DOHH2 (cell line): ENCODE results near the gene GANC.

Experiments used
- H3F3A ChIP-seq: fragments of 200-600 bp; sonication (generic), shearing (Covaris generic); 2 replicates; pipeline ENCODE4 v1.6.0; 2016; ENCODE audit warnings: antibody characterized with exemption, mild to moderate bottlenecking; ENCODE audit not compliant: control insufficient read depth, insufficient read depth
- H3K27ac ChIP-seq: fragments of 200-600 bp; sonication (generic); 2 replicates; pipeline ENCODE4 v1.5.1; 2014; ENCODE audit warnings: low read depth, mild to moderate bottlenecking, low read length, moderate library complexity
- H3K27me3 ChIP-seq: fragments of 200-600 bp; sonication (generic); 2 replicates; pipeline ENCODE4 v1.6.1; 2014; ENCODE audit warnings: mild to moderate bottlenecking, low read length, mixed read lengths; ENCODE audit not compliant: control insufficient read depth
- H3K36me3 ChIP-seq: fragments of 200-600 bp; sonication (generic); 2 replicates; pipeline ENCODE4 v1.6.1; 2014; ENCODE audit warnings: mild to moderate bottlenecking, low read length, moderate library complexity, mixed read lengths; ENCODE audit not compliant: control insufficient read depth
- H3K4me1 ChIP-seq: fragments of 200-600 bp; sonication (generic); 2 replicates; pipeline ENCODE4 v1.6.1; 2014; ENCODE audit warnings: mild to moderate bottlenecking, low read length, mixed read lengths; ENCODE audit not compliant: control insufficient read depth
- H3K4me2 ChIP-seq: fragments of 200-600 bp; sonication (generic); 2 replicates; pipeline ENCODE4 v1.6.0; 2014; ENCODE audit warnings: mild to moderate bottlenecking, low read length, moderate library complexity
- H3K4me3 ChIP-seq: fragments of 200-600 bp; sonication (generic); 2 replicates; pipeline ENCODE4 v1.5.1; 2014; ENCODE audit warnings: mild to moderate bottlenecking, low read length, mixed read lengths
- H3K79me2 ChIP-seq: fragments of 200-600 bp; sonication (generic); 2 replicates; pipeline ENCODE4 v1.6.1; 2014; ENCODE audit warnings: mild to moderate bottlenecking, low read length, mixed read lengths; ENCODE audit not compliant: control insufficient read depth
- H3K9me2 ChIP-seq: fragments of 200-600 bp; sonication (generic); replicated peaks from 2 replicates; pipeline ENCODE4 v1.6.1; 2014; ENCODE audit warnings: mild to moderate bottlenecking, low read length, mixed read lengths; ENCODE audit not compliant: control insufficient read depth
- H3K9me3 ChIP-seq: fragments of 200-600 bp; sonication (generic); 2 replicates; pipeline ENCODE4 v1.6.1; 2014; ENCODE audit warnings: antibody characterized with exemption, low read length, mixed read lengths; ENCODE audit not compliant: control insufficient read depth, insufficient read depth
- H4K20me1 ChIP-seq: fragments of 200-600 bp; sonication (generic); 2 replicates; pipeline ENCODE4 v1.6.0; 2014; ENCODE audit warnings: low read depth, mild to moderate bottlenecking, antibody characterized with exemption, low read length, moderate library complexity; ENCODE audit not compliant: control insufficient read depth, insufficient read depth
- CTCF ChIP-seq: fragments of 200-600 bp; sonication (generic); IDR thresholded peaks from one replicate; pipeline ENCODE4 v1.5.1; 2014; ENCODE audit warnings: antibody characterized with exemption, mild to moderate bottlenecking, low read depth, low read length; ENCODE audit not compliant: poor library complexity, severe bottlenecking
- EZH2phosphoT487 ChIP-seq: fragments of 200-600 bp; sonication (generic); IDR thresholded peaks from 2 replicates; pipeline ENCODE4 v1.6.1; 2017; ENCODE audit warnings: borderline replicate concordance, mild to moderate bottlenecking, antibody characterized with exemption, low read length, moderate library complexity, mixed read lengths

GANC gene

DNA sequence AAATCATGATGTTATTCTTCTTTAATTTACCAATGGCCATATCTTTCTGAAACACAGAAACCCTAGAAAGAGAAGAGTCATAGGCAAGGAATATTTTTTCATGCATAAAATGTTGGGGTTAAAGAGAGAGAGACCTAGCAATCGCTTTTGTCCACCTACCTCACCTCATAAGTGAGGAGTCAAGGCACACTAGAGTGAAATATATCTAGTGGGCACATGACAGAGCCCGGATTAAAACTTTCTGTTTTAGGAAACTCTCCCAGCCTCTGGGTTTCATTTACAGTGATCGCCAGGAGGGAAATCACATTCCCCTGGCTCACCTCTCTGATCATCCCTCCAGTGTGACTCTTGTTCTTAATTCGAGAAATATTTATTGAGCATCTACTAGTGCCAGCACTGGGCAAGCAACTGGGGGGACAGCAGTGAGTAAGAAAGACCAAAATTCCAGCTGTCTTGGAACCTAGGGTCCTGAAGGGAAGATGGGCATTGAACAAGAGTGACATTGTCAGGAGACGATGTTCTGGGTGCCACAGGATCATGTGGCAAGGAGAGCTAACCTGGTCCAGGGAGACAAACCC is 87.6 kb downstream of the GANC start:
- H3K36me3 ChIP-seq: no peaks in the 10 kb centered on the region
- H3K4me3 ChIP-seq: no peak overlapping the region
- H3K9me2 ChIP-seq: no peaks in the 10 kb centered on the region
- no peaks in the 10 kb centered on the region for H3K79me2 ChIP-seq
- H3K27me3 ChIP-seq: no peaks in the 10 kb centered on the region
- H3K9me3 ChIP-seq: no peaks in the 10 kb centered on the region
- no peaks in the 10 kb centered on the region for H3K4me1 ChIP-seq
- TF ChIP-seq CTCF: no peak
- TF ChIP-seq EZH2phosphoT487: no peak
- no peak overlapping the region for H3K27ac ChIP-seq
- H3F3A ChIP-seq: no peaks in the 10 kb centered on the region
- H4K20me1 ChIP-seq: no peaks in the 10 kb centered on the region
- H3K4me2 ChIP-seq: no peak overlapping the region

- TF ChIP-seq EZH2phosphoT487 (no peak), CTCF (no peak)
- Histone ChIP-seq H3K4me2 (no peak overlapping the region), H3F3A (no peaks in the 10 kb centered on the region), H4K20me1 (no peaks in the 10 kb centered on the region), H3K79me2 (no peaks in the 10 kb centered on the region), H3K27ac (no peak overlapping the region), H3K9me2 (no peaks in the 10 kb centered on the region), H3K27me3 (no peaks in the 10 kb centered on the region; the same call in 1 of the 2 replicates), H3K4me1 (no peaks in the 10 kb centered on the region), H3K36me3 (no peaks in the 10 kb centered on the region), H3K4me3 (no peak overlapping the region), H3K9me3 (no peaks in the 10 kb centered on the region)
Measured at GRCh38 chr15:42363487-42363886, 90.5 kb downstream of the GANC start.

DNA sequence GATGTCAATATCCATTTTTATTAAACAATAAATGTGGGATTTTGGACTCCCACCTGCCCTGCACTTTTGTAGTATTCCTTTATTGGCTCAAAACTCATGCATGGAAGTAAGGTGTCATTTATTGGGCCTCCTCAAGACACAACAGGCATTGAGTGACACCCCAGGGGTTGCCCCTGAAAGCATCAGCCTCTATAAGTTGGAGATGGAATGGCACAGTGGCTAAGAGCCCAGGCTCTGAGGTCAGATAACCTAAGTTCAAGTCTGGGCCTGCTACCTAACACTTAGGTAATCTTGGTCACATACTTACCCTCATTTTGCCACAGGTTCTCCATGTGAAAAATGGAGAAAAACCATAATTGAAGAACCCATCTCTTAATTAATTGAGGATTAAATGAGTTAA is 90.9 kb downstream of the GANC start:
- H3K27me3 ChIP-seq: no peaks in the 10 kb centered on the region; the same call in 1 of the 2 replicates
- H4K20me1 ChIP-seq: no peaks in the 10 kb centered on the region
- no peaks in the 10 kb centered on the region for H3F3A ChIP-seq
- H3K27ac ChIP-seq: no peak overlapping the region
- no peak overlapping the region for H3K4me2 ChIP-seq
- no peaks in the 10 kb centered on the region for H3K4me1 ChIP-seq
- no peaks in the 10 kb centered on the region for H3K9me2 ChIP-seq
- H3K36me3 ChIP-seq: no peaks in the 10 kb centered on the region
- H3K79me2 ChIP-seq: no peaks in the 10 kb centered on the region
- no peak for TF ChIP-seq EZH2phosphoT487
- H3K9me3 ChIP-seq: no peaks in the 10 kb centered on the region
- H3K4me3 ChIP-seq: no peak overlapping the region

DNA sequence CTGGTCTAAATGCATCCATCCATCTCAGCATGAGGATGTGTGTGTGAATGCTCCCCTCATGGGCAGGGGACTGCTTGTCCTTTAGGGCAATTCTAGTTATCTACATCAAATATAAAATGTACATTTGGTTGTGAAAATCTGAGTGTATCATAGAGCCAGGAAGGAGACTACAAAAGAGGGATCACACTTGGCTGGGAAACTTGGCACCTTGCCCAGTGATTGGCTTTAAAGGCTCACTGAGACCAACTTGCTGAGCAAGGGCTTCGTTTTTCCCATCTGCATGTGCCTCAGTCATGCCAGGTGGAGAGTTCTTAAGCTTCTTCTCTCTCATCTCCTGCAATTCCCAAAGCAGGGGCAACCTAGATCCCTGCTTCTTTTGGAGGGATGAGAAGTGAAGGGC is 91.5 kb downstream of the GANC start:
- no peak for TF ChIP-seq CTCF
- no peak for TF ChIP-seq EZH2phosphoT487
- no peak overlapping the region for H3K27ac ChIP-seq
- no peak overlapping the region for H3K4me2 ChIP-seq

More for the DNA sequence above, 91.5 kb downstream of the GANC start:
- Histone ChIP-seq H3K79me2 (no peaks in the 10 kb centered on the region), H3K4me3 (no peak overlapping the region), H3K9me3 (no peaks in the 10 kb centered on the region), H3K27me3 (no peaks in the 10 kb centered on the region; the same call in 1 of the 2 replicates), H3F3A (no peaks in the 10 kb centered on the region), H3K4me1 (no peaks in the 10 kb centered on the region), H3K9me2 (no peaks in the 10 kb centered on the region), H3K36me3 (no peaks in the 10 kb centered on the region), H4K20me1 (no peaks in the 10 kb centered on the region)
